Amygdala (tissue), 56 donors: ENCODE measurements around the gene PACS2.
"Not testable (repeated sequence)": the region's sequence is repeated elsewhere in the genome, so short reads cannot be mapped to it uniquely, and the experiment has no call there.

ENCODE experiments used
- DNase-seq, 56 donors: peaks; one replicate each; lab custom pipeline; 2025; lab: John Stamatoyannopoulos, UW

The PACS2 gene

GRCh38 chr14:105314287-105315200 lies at the start of gene PACS2:
PACS2 (plus strand) TSS chr14:105314748; CDS start chr14:105314919, 171 bp downstream.
- peak in 30 of 56 donors; percentile 22 to 82 (median 62) for DNase-seq

- peak in 1 of 56 donors; percentile 24 for DNase-seq
Measured at GRCh38 chr14:105267820-105268548, 46.6 kb upstream of the PACS2 start.

GRCh38 chr14:105268736-105269354 lies 45.7 kb upstream of the PACS2 start:
- DNase-seq = no peak

- DNase-seq = no peak
Measured at GRCh38 chr14:105269405-105269804, 45.1 kb upstream of the PACS2 start.

- DNase-seq = peak in 5 of 56 donors; percentile 12 to 43 (median 23)
Measured at GRCh38 chr14:105271224-105271890, 43.2 kb upstream of the PACS2 start.

- no peak for DNase-seq
Measured at GRCh38 chr14:105272623-105273022, 41.9 kb upstream of the PACS2 start.

- DNase-seq = no peak
Measured at GRCh38 chr14:105273062-105273461, 41.5 kb upstream of the PACS2 start.

- no peak for DNase-seq
Measured at GRCh38 chr14:105274637-105275036, 39.9 kb upstream of the PACS2 start.

GRCh38 chr14:105275267-105275946 lies 39.1 kb upstream of the PACS2 start:
- peak in 2 of 56 donors; percentile 11 to 24 for DNase-seq

- DNase-seq = not testable (repeated sequence)
Measured at GRCh38 chr14:105277448-105277847, 37.1 kb upstream of the PACS2 start.

GRCh38 chr14:105279642-105280361 lies 34.7 kb upstream of the PACS2 start:
- DNase-seq = no peak

- no peak for DNase-seq
Measured at GRCh38 chr14:105280525-105280924, 34.0 kb upstream of the PACS2 start.

- peak in 12 of 56 donors; percentile 10 to 57 (median 22) for DNase-seq
Measured at GRCh38 chr14:105281371-105282097, 33.0 kb upstream of the PACS2 start.

- no peak for DNase-seq
Measured at GRCh38 chr14:105282098-105282725, 32.3 kb upstream of the PACS2 start.

- DNase-seq = no peak
Measured at GRCh38 chr14:105283028-105283427, 31.5 kb upstream of the PACS2 start.

GRCh38 chr14:105283899-105284298 lies 30.6 kb upstream of the PACS2 start:
- no peak for DNase-seq

- no peak for DNase-seq
Measured at GRCh38 chr14:105285174-105285573, 29.4 kb upstream of the PACS2 start.

- no peak for DNase-seq
Measured at GRCh38 chr14:105286759-105287144, 27.8 kb upstream of the PACS2 start.
